Rectal smooth muscle tissue (tissue), 1 donor: ENCODE data around the gene ADISSP.
A peak's percentile ranks its signal among the peaks of the same experiment; 100 is the strongest.

Source experiments
- H3K27ac ChIP-seq: one replicate; pipeline ENCODE4 v1.7.0; 2013; ENCODE audit warnings: low read depth, low read length, inconsistent platforms
- H3K27me3 ChIP-seq: one replicate; pipeline ENCODE4 v1.7.0; 2013; ENCODE audit warnings: low read length; ENCODE audit not compliant: control insufficient read depth, insufficient read depth
- H3K36me3 ChIP-seq: one replicate; pipeline ENCODE4 v1.7.0; 2013; ENCODE audit warnings: low read length; ENCODE audit not compliant: control insufficient read depth, insufficient read depth
- H3K4me1 ChIP-seq: one replicate; pipeline ENCODE4 v1.7.0; 2013; ENCODE audit warnings: low read length; ENCODE audit not compliant: control insufficient read depth, insufficient read depth
- H3K4me3 ChIP-seq: one replicate; pipeline ENCODE4 v1.7.0; 2013; ENCODE audit warnings: low read length
- H3K9ac ChIP-seq: one replicate; pipeline ENCODE4 v1.7.0; 2013; ENCODE audit warnings: low read length

The ADISSP gene

DNA sequence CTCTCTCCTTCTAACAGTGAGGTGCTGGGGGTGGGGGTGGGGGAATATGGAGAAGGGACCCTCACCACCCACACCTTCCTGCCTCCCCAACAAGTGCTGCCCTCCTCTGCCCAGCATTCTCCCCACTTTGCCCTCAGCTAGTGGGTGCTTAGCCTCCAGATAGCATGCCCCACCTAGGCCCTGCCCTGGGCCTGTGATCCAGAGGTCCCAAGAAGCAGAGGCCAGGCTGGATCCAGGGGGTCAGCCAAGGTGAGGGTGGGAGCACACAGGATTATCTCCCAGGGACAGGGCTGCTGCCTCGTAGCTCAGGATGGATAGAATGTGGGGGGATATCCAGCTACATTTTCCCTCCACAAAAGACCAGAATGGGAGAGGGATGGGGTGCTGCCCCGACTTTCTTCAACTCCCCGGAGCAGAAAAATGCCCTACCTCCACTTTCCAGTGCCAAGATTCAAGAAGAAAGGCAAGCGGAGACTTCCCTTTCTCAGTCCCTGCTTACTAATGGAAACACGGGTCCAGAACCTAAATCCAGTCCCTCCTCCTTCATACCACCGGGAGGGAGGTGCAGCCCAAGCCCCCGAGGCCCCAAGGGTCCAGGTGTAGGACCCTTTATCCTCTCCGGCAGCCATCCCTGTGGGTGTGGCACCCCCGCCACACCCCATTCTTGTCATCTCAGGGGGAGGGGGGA lies 987 bp downstream of the ADISSP start:
- H3K9ac ChIP-seq = no peak overlapping the region
- H3K27me3 ChIP-seq = no peaks in the 10 kb centered on the region
- H3K36me3 ChIP-seq = no peaks in the 10 kb centered on the region
- peak overlapping the region; percentile 66 for H3K4me3 ChIP-seq
- peak overlapping the region; percentile 38 for H3K27ac ChIP-seq
- H3K4me1 ChIP-seq = peaks cover 9% of the 10 kb centered on the region

DNA sequence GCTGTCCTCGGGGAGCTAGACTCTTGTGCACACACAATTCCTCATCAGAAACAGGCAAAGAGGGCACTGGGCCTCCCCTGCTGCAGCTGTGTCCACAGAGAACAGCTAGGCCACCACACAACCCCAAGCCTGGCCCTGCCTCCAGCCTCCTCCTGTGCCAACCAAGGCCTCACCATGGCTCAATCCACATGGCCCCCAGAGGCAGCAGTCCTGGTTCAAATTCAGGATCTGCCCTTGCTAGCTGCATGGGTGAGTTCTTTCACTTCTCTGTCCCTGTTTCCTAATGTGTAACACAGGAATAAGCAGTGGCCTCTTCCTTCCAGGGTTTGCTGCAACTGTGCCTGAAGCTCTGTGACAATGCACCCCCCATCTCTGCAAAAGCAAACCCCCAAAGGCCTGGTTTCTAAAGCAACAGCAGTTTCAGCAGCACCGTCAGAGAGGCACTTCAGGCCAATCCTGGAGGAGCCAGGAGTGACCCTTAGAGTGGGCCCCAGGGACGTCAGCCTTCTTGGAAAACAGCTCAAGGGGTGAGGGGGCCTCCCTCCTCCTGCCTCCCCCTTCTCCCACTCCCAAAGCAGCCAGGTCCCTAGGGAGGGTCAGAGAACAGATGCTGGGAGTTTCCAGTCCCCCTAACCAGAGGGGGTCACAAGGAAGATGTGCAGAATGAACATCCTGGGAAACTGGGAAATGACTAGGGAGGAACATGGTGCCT lies 2.2 kb downstream of the ADISSP start:
- Histone ChIP-seq H3K4me3 (no peak overlapping the region), H3K27me3 (no peaks in the 10 kb centered on the region), H3K27ac (peak overlapping the region; percentile 10), H3K9ac (no peak overlapping the region), H3K36me3 (no peaks in the 10 kb centered on the region), H3K4me1 (peaks cover 12% of the 10 kb centered on the region)

DNA sequence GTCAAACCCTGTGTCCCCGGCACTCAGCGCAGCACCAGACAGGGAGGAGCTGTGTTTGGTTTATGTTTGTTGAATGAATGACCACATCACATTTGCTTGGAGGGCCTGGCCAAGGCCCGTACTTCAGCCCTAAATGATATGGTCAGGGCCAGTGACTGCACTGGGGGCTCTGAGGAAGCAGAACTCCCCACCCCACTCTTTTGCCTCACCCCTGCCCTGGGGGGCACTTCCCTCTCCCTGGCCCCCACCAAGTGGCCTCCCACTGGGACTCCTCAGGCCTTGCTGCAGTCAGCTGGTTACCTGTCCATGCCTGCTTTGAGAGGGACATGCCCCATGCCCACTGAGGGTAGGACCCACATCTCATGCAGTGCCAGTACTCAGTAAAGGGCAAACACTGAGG lies 2.9 kb downstream of the ADISSP start:
- H3K27me3 ChIP-seq = no peaks in the 10 kb centered on the region
- peak overlapping the region; percentile 10 for H3K27ac ChIP-seq
- H3K4me1 ChIP-seq = peaks cover 12% of the 10 kb centered on the region
- H3K9ac ChIP-seq = no peak overlapping the region
- no peak overlapping the region for H3K4me3 ChIP-seq
- peaks cover 3% of the 10 kb centered on the region for H3K36me3 ChIP-seq

DNA sequence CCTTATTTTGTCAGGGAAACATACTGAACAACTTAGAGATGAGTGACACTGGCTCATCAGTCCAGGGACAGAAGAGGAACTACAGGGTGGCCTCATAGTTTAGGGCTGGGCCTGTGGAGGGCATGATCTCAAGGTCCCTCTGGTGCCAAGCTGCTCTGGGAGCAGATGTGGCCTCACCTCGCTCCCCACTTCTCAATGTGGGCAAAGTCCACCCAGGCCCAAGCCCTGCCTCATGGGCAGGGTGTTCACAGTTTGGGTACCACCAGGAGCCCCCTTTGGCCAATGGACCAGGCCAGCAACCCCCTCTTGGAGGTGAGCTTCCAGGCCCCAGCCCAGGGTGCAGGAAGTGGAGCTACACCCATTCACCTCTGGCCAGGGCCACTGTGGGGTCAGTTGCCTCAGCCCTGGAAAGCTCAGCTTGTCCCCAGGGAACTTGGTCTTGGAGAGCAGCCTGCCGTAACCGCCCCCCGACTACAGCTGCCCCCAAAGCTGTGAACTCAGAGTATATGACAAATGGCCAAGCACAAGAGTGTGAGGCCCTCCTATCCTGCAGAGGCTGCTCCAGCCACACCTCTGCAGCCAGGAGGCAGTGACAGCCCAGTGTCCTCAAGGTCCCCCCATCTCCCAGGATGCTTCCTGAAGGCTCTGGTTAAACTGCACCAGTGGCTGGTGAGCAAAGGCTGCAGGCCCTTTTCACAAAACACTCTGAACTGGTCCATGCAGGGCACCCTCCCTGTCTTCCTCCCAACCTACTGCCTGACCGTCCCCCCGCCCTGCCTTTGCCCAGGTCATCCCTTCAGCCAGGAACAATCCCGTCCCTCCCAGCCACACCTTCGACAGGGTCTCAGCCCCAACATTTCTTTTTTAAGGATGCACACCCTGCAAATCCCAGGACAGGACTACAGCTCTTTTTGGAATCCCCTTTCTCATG lies 3.6 kb downstream of the ADISSP start:
- no peaks in the 10 kb centered on the region for H3K27me3 ChIP-seq
- no peak overlapping the region for H3K9ac ChIP-seq
- peaks cover 12% of the 10 kb centered on the region for H3K4me1 ChIP-seq
- peak overlapping the region; percentile 72 for H3K27ac ChIP-seq
- no peak overlapping the region for H3K4me3 ChIP-seq
- peaks cover 3% of the 10 kb centered on the region for H3K36me3 ChIP-seq

DNA sequence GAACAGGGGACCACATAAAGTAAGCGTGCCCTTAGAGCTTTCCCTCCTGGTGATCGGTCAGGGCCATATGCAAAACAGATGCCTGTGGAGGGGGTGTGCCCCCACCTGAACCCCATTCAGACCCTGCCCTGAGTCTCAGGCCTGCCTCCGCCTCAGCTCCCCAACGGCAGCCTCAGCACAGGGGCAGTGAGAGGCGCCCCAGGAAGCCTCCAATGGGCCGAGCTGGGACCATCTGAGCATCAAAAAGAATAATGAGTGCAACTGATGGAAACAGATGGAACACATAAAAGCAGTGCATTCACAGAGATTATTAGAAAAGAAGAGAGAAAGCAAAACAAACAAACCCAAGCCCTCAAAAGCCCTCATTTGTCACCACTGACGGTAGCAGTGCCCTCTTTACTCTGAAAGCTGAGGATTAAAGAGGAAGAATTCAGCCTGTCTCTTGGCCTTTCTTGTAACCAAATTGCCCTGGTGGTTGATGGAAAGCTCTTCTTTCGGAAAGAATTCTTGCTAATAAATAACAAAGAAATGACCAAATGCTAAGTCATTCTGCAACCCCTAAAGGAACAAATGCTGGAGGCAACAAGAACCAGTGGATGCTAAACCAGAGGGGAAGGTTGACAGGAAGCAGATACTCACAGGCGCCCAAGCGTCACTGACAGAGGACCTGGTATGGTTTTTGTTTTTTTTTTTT lies 6.8 kb downstream of the ADISSP start:
- no peak overlapping the region for H3K4me3 ChIP-seq
- H3K9ac ChIP-seq = no peak overlapping the region
- peaks cover 11% of the 10 kb centered on the region for H3K36me3 ChIP-seq
- H3K27me3 ChIP-seq = no peaks in the 10 kb centered on the region
- H3K27ac ChIP-seq = no peak overlapping the region
- H3K4me1 ChIP-seq = peaks cover 7% of the 10 kb centered on the region

DNA sequence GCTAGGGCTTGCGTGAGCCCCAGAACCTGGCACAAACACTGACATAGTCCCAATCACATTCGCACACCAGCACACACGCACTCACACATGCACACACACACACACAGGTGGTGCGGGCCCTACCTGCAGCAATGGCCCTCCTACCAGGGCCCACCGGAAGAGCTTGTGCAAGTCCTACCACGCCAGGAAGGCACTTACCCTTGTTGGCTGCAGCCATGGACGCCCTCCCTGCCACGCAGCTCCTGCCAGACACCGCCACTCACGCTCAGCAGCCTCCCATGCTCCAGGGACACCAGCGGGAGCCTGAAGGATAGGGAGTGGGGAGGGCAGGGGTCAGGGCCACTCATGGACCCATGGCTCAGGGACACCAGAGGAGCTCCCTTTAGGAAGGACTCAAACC lies 7.7 kb downstream of the ADISSP start:
- Histone ChIP-seq H3K9ac (no peak overlapping the region), H3K36me3 (peaks cover 11% of the 10 kb centered on the region), H3K27ac (no peak overlapping the region), H3K27me3 (no peaks in the 10 kb centered on the region), H3K4me3 (no peak overlapping the region), H3K4me1 (peaks cover 6% of the 10 kb centered on the region)

DNA sequence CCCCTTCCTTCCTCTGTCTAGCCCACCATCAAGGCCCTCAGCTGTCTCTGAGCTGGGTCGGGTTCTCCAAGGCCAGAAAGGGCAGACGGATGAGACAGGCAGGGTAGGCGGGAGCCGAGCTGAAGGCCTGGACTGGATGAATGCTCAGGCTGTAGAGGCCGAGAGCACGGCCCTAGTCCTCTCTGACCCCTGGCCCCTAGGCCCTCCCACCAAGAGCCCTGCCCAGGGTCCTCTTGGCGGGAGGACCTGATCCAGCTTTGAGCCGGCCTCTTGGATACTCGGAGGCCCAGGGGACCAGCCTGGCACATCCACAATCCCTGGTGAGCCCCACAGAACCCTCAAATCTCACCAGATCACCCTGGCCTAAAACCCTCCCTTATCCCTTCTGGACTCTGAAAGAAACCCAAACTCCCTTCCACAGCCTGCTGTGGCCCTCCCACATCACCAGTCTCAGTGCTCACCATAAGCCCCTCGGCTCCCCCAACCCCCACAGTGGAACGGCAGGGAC lies 8.2 kb downstream of the ADISSP start:
- no peak overlapping the region for H3K4me3 ChIP-seq
- peaks cover 11% of the 10 kb centered on the region for H3K36me3 ChIP-seq
- no peak overlapping the region for H3K27ac ChIP-seq

DNA sequence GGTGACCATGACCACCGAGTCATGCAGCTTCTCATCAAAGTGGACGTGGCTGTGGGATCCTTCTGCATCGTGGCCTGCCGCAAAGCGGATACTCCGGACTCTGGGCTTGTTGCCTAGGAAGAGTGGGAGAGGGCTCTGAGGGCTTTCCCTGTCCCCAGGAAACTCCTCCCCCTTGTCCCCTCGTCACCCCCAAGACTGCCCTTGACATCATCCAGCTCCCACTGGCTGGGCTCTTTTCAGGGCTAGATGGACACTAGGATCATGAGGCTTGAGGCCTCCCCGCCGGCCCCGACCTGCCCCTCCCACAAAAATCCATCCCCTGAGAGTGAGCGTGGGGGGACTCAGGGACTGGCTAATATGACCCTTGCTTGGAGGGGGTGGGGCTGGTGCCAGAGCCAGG lies 9.0 kb downstream of the ADISSP start:
- no peak overlapping the region for H3K4me3 ChIP-seq
- H3K27me3 ChIP-seq = no peaks in the 10 kb centered on the region
- H3K36me3 ChIP-seq = peaks cover 11% of the 10 kb centered on the region
- no peak overlapping the region for H3K9ac ChIP-seq
- H3K4me1 ChIP-seq = peaks cover 6% of the 10 kb centered on the region
- no peak overlapping the region for H3K27ac ChIP-seq

More for the DNA sequence above, 8.2 kb downstream of the ADISSP start:
- Histone ChIP-seq H3K9ac (no peak overlapping the region), H3K4me1 (peaks cover 6% of the 10 kb centered on the region), H3K27me3 (no peaks in the 10 kb centered on the region)

DNA sequence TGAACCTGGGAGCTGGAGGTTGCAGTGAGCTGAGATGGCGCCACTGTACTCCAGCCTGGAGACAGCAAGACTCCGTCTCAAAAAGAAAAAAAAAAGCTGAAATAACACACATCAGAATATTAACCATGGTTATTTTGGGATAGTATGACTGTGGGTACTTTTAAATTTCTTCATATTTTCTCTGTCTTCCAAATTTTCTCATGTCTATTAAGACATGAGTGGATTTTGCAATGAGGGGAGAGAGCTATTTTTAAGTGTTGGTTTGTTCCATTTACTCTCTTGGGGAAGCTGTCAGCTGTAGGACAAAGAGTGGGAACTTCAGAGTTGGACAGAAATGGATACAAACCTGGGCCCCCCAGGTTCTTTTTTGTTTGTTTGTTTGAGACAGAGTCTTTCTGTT lies 10.3 kb downstream of the ADISSP start:
- peaks cover 11% of the 10 kb centered on the region for H3K36me3 ChIP-seq
- H3K9ac ChIP-seq = no peak overlapping the region
- H3K4me1 ChIP-seq = peaks cover 4% of the 10 kb centered on the region
- no peak overlapping the region for H3K27ac ChIP-seq
- H3K4me3 ChIP-seq = no peak overlapping the region
- no peaks in the 10 kb centered on the region for H3K27me3 ChIP-seq

DNA sequence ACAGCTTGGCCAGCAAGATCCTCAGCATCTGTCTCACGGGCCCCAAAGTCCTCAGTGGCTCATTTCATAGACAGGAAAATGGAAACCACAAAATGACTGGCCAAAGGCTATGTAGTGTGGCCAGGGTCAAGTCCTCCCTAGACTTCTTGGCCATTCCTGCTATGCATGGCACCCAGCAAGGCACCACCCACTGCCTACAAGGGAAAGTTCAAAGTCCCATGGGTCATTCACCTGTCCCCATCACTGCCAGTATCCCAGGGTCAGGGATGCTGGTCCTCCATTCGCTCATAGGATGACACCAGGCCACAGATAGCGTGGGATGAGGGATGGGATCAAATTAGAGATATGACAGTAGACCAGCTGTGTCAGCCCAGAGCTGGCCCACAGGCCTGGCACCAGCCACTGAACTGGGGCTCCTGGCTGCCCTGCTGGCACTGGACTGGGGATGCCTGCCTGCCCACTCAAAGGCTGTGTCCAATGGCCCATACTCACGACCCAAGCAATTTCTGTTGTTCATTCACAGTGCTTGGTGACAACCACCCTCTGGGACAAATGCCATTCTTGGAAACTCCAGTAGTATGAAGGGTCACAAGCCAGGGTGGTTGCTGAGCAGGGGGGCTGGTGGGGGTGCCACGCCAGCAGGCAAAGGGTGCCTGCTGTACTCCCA lies 11.6 kb downstream of the ADISSP start:
- peaks cover 11% of the 10 kb centered on the region for H3K36me3 ChIP-seq
- H3K4me1 ChIP-seq = peaks cover 3% of the 10 kb centered on the region
- no peaks in the 10 kb centered on the region for H3K27me3 ChIP-seq
- H3K4me3 ChIP-seq = no peak overlapping the region
- H3K27ac ChIP-seq = no peak overlapping the region
- no peak overlapping the region for H3K9ac ChIP-seq

DNA sequence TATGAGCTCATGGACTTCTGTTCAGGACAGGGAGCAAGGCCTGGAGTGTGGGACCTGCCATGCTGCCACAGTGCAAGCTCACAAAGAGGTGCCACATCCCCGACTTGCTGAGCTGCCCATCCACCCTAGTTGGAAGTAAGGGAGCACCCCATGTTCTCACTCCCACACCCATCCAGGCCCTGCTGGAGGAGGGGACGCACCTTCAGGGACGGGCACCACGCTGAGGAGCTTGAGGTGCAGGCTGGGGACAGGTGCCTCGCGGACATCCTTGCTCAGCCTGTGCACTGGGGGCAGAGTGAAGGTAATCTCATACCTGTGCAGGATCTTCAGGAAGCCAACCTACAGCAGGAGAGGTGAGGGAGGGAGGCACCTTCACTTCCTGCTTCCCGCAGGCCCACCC lies 12.3 kb downstream of the ADISSP start:
- Histone ChIP-seq H3K4me1 (no peaks in the 10 kb centered on the region), H3K27ac (no peak overlapping the region), H3K4me3 (no peak overlapping the region), H3K36me3 (peaks cover 11% of the 10 kb centered on the region), H3K9ac (no peak overlapping the region), H3K27me3 (no peaks in the 10 kb centered on the region)
